GM19023 (cell line): Measurements from ENCODE around the gene NSF.
"Not testable (repeated sequence)": the region's sequence is repeated elsewhere in the genome, so short reads cannot be mapped to it uniquely, and the experiment has no call there.

Experiments used
- ATAC-seq: cut with Tn5 transposase; IDR thresholded peaks from one replicate; pipeline ENCODE4 v1.9.1; 2021; ENCODE audit warnings: mild to moderate bottlenecking, moderate library complexity; ENCODE audit not compliant: unreplicated experiment

NSF gene

GRCh38 chr17:46772475-46773220, 182.2 kb downstream of the NSF start:
- no peak for ATAC-seq

- no peak for ATAC-seq
Observed at GRCh38 chr17:46773221-46773605, 182.7 kb downstream of the NSF start.

- ATAC-seq = no peak
Observed at GRCh38 chr17:46773676-46774075, 183.2 kb downstream of the NSF start.

GRCh38 chr17:46774108-46774737, 183.8 kb downstream of the NSF start:
- ATAC-seq = no peak

GRCh38 chr17:46776298-46777005, 186.0 kb downstream of the NSF start:
- ATAC-seq = no peak

GRCh38 chr17:46777943-46778915, 187.8 kb downstream of the NSF start:
- no peak for ATAC-seq

GRCh38 chr17:46780003-46780373, 189.5 kb downstream of the NSF start:
- no peak for ATAC-seq

GRCh38 chr17:46782250-46782953, 191.9 kb downstream of the NSF start:
- no peak for ATAC-seq

GRCh38 chr17:46783031-46783593, 192.6 kb downstream of the NSF start:
- ATAC-seq = no peak

- ATAC-seq = no peak
Observed at GRCh38 chr17:46785696-46786095, 195.2 kb downstream of the NSF start.

- no peak for ATAC-seq
Observed at GRCh38 chr17:46787478-46787877, 197.0 kb downstream of the NSF start.

- no peak for ATAC-seq
Observed at GRCh38 chr17:46788300-46788699, 197.8 kb downstream of the NSF start.

- no peak for ATAC-seq
Observed at GRCh38 chr17:46788796-46789195, 198.3 kb downstream of the NSF start.

GRCh38 chr17:46789610-46790009, 199.1 kb downstream of the NSF start:
- no peak for ATAC-seq

GRCh38 chr17:46790216-46790615, 199.7 kb downstream of the NSF start:
- ATAC-seq = no peak

- ATAC-seq = no peak
Observed at GRCh38 chr17:46791531-46791930, 201.1 kb downstream of the NSF start.

GRCh38 chr17:46792071-46792470, 201.6 kb downstream of the NSF start:
- ATAC-seq = no peak

GRCh38 chr17:46793023-46793422, 202.6 kb downstream of the NSF start:
- ATAC-seq = not testable (repeated sequence)

- no peak for ATAC-seq
Observed at GRCh38 chr17:46793541-46793940, 203.1 kb downstream of the NSF start.

- ATAC-seq = no peak
Observed at GRCh38 chr17:46794318-46794717, 203.8 kb downstream of the NSF start.
